ENCODE measurements around the gene FBXW5.

The FBXW5 gene

DNA sequence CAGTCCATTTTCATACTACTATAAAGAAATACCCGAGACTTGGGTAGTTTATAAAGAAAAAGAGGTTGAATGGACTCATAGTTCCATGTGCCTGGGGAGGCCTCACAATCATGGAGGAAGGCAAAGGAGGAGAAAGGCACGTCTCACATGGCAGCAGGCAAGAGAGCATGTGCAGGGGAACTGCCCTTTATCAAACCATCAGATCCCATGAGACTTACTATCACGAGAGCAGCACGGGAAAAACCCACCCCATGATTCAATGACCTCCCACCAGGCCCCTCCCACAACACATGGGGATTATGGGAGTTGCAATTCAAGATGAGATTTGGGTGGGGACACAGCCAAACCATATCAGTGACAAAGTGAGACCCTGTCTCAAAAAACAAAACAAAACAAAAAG, 38.3 kb downstream of the FBXW5 start:
- no peak for DNase-seq (ENCODE audit: low read depth)

- DNase-seq (ENCODE audit: low read depth), result no peak
Observed at GRCh38 chr9:136903041-136903554, 41.4 kb downstream of the FBXW5 start.

DNA sequence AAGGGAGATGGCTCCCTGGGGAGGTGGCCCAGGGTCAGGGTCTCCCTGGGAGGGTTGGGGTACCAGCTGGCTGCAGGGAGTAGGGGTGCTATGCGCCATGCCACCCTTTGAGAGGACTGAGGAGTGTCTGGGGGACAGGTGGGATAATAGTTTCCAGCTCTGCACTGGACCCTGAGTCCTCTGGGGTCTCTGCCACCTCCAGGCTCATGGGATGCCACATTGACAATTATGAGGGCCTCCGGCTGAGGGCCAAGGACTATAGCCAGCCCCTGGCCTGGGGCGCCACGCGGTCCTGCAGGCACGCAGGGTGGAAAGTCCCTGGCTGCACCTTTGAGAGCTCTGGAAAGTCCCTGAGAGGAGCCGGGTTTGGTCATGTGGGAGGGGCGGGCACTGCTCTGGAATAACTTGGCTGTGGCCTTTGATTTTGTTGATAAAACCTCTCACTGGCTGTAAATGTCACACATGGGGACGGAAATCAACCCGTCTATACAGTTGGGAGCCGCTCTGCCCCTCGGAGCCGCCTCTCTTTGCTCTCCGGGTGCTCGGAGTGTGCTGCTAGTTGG, 42.2 kb downstream of the FBXW5 start:
- peak; percentile 89 for DNase-seq (ENCODE audit: low read depth)

GRCh38 chr9:136901516-136902258, 42.9 kb downstream of the FBXW5 start:
- peak; percentile 48 for DNase-seq (ENCODE audit: low read depth)

DNA sequence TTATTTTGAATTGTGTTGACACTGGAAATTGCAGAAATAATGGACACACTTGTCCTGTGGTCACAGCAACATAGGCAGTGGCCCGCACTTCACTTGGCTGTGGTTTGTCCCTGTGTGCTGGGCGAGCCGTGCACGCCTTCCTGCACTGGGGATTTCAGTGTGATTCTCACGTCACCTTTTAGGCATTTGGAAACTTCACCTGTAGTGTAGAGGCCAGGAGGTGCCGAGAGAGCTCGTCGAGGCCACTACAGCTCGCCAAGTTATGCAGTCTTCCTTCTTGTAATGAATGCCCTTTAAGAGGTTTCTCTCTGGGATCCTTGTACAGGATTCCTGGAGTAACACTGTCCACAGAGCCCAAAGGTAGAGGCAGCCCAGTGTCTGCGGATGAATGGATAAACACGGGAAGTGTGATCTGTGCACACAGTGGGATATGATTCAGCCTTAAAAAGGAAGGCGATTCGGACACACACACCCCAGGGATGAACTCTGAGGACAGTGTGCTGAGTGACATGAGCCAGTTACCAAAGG, 43.5 kb downstream of the FBXW5 start:
- DNase-seq (ENCODE audit: low read depth), result no peak

DNA sequence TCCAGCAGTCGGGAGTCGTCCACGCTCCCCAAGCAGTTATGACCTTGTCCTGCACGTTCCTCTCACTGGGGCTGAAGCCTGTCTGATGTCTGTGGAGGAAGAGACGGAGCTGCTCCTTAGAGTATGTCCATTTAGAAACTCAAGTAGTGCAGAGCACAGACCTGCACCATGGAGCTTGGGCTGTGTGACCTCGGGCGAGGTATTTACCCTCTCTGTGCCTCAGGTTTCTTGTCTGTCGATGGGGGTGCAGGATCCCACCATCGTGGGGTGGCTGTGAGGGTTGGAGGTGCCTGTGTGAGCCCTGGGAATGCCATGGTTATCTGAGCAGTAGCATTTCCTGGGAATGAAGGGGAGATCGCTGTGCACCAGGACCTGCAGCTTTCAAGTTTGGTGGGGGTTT, 44.0 kb downstream of the FBXW5 start:
- DNase-seq (ENCODE audit: low read depth), result no peak

DNA sequence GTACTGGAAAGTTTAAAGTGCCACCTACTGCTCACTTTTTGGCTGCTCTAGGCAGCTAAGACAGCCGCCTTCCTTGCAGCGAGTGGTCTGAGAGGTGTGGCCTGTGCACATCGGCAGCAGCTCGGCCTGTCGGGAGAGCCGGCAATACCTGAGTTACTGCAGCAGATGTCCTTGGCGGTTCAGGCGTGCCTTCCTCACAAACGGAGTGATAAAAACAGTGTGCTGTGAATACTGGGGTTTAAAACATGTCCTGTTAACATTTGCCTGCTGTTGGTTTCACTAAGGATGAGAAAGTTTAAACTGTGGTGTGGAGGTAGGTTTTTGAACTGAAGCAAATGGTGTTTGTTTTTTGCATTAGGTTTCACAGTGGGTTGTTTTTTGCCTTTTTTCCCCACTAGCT, 45.3 kb downstream of the FBXW5 start:
- DNase-seq (ENCODE audit: low read depth), result no peak

- no peak for DNase-seq (ENCODE audit: low read depth)
Observed at GRCh38 chr9:136898483-136899100, 45.9 kb downstream of the FBXW5 start.

DNA sequence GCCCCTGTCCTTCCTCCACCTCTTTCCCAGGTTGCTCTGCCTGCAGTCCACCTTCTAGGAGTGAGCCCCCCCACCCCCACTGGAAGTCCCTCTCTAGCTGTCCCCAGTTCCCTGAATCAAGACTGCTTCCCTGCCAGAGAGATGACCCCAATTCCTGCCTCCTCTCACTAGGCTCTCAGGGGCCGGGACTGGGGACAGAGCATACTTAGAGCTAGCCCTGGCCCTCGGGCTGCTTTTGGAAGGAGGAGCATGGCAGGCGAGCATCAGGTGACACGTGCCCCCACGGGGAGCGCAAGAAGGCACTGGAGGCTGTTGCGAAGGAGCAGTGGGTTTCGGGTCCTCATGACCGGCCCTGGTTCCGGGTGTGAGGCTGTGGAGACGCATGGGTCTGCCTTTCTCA, 48.5 kb downstream of the FBXW5 start:
- DNase-seq (ENCODE audit: low read depth), result no peak

- DNase-seq (ENCODE audit: low read depth), result no peak
Observed at GRCh38 chr9:136890661-136891060, 53.9 kb downstream of the FBXW5 start.
